ENCODE data around the gene F13A1.

F13A1 gene

GRCh38 chr6:6191476-6191875, 129.0 kb downstream of the F13A1 start:
- DNase-seq, result no peak

GRCh38 chr6:6180684-6181083, 139.8 kb downstream of the F13A1 start:
- no peak for DNase-seq

DNA sequence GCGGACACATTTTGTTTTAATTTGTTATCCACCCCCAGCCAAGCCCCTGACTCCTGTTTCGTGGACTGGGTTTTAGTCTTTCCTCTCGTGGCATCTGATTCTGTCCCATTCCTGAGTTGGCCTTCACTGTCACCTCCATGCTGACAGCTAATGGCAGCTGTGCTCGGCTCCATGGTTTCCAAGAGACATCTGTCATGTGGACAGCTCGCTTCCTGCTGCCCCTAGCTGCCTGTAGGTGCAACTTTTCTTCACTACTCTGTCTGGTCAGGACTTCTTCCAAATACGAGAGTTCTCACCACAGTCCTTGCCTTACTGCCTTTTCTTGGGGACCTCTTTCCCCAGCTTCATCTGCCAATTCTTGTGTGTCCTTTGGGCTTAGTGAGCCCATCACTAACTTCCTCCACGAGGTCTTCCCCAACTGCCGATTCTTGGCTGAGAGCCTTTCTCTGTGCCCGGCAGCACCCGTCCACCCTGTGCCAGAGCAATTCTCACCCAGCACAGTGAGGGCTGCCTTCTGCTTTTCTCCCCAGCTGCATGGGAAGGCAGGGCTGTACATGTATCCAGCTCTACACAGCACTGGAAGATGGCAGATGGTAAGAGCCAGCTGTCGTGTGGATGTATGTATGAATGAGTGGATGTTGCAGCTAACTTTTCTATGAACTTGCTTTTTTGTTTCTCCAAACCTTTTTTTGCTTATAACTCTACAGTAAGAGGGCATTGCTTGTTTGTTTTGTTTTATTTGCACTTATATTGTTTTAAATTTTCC, 140.4 kb downstream of the F13A1 start:
- no peak for DNase-seq

DNA sequence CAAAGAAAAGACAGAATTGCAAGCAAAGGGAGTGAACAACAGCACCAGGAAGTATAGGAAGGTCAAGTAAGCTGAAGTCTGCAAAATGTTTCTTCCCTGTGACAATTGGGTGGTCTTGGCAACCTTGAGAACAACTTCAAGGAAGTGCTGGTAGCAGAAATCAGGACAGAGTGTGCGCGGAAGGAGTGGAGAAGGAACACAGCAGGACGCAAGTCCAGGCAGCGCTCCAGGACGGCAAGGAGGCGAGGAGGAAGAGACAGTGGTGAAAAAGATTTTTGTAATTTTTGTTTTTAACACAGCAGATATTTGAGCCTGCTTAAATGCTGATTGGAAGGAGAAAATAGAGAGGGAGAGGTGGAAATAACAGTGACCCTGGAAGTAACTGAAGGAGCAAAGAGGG, 141.7 kb downstream of the F13A1 start:
- DNase-seq, result no peak

DNA sequence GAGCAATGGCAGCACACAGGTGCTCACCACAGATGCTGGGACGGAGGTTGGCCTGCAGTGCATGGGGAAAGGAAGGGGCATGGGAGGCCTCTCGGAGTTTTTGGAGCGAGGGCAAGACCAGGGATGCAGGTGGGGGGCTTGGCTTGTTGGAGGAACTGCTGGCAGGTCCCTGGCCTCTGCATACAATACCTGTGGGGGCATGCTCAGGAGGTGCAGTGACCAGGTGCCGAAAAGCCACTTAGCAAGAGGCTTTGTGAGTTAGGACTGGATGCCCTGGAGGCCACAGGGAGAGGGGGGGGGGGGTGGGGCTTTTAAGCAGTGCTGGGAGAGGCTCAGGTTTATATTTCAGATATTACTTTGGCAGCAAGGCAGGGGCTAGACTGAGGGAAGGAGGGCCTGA, 142.7 kb downstream of the F13A1 start:
- no peak for DNase-seq

DNA sequence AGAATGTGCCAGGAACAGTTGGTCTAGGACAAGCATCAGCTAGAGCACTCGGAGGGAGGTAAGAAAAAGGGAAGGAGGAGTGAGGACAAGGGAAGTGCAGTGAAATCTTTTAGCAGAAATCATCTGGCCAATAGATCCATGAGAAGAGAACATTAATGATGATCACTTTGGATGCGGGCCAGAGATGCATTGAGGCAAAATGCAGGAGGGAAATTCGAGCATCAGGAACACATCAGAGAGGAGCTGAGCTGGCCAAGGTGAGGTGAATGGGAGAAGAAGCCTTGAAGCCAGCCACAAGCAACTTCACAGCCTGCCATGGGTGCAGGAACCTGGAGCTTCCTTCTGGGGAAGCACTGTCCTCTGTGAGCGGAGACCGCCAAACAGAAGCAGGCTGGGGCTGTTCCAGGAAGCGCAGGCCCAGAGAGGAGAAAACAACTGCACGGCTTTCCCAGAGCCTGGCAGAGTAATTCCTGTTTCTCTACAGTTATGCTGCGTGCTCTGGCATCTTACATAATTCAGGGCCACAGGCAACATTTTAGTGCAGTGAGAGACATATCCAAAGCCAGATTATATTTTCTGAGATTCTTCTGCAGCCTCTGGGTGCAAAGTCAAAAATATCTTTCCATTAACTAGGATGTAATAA, 143.8 kb downstream of the F13A1 start:
- no peak for DNase-seq

DNA sequence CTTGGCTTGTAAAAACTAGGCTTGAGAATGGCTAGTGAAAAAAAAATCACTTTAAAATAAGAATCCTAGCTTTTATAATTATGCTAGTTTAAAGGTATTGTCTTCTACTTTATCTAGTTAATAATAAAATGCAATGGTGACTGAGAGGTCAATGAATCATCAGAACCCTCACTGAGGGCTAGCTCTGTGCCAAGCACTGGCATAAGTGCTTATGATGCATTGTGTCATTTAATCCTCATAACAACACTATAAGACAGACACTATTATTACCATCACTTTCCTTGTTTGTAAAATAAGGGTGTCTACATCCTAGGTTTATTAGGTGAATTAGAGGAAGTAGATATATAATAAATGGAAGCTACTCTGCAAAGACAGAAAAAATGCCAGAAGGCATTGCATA, 144.3 kb downstream of the F13A1 start:
- no peak for DNase-seq

DNA sequence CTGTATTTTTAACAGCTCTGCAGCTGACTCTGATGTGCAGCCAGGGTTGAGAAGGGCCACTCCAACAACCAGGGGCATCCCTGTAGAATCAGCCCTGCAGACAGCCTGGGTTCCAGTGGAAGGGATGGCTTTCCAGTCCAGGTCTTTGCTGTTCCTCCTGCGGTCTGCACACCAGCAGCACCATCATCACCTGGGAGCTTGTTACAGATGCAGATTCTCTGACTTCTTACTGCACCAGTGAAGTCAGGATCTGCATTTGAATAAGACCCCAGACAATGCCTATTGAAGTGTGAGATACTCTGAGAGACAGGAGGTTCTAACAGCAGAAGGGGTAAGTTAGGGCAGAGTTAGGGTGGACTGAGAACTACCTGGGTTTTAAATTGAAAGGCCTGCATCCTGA, 151.3 kb downstream of the F13A1 start:
- no peak for DNase-seq

- DNase-seq, result no peak
Measured at GRCh38 chr6:6166064-6166463, 154.4 kb downstream of the F13A1 start.

GRCh38 chr6:6164367-6164766, 156.1 kb downstream of the F13A1 start:
- no peak for DNase-seq

DNA sequence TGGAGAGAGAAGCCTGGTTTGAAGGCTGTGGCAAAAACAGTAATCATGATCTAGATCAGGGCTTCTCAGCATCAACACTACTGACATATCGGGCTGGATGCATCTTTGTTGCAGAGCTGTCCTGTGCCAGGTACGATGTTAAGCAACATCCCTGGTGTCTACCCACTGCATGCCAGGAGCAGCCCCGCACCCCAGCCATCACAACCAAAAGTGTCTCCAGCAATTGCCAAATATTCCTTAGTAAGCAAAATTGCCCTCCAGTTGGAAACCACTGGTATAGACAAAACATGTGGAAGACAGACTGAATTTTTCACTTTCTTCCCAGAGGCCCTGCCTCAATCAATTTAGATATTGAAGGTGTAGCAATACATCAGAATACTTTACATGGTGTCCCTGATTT, 166.1 kb downstream of the F13A1 start:
- DNase-seq, result no peak

DNA sequence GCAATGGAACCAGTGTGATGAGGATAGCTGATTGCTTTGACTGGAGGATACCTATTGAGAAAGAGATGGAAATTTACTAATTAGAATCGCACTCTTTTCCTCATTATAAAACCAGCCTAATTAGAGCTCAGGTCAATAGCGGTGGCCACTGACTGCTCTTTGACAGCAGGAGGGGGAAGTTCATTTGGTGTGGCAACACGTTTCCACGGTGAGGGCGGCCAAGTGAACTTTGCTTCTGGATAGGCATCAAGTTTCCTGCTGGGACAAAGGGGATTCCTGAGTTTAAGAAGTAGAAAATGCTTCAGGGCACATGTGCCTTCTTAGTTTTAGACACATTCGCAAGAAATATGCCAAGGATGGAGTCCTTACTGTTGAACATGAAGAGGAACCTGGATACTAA, 168.4 kb downstream of the F13A1 start:
- no peak for DNase-seq

DNA sequence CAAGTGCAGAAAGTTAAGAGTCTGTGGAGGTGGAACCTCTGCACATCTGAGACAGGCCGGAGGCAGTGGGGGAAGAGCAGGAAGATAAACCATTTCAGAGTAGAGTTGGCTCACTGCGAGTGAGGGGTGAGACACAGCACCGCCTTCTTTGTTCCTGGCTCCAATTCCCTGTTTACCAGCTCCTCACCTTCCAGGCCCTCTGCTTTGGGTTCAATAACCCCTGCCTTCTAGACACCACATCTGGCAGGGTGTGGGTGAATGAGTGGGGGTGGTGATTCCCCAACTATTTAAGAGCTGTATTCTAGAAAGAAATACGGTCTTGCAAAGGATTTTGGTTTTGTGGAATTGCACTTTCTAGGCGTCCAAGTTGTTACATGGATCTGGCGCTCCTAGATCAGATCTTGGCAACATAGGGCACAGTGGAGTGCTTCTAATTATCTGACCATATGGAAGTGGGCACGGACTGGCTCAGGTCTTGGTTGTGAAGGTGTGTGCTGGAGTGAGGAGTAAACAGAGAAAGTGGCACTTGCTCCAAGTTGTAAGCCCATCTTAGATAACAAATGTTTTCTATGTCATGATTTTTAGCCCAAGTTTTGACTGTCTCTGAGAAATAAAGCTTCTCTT, 172.2 kb downstream of the F13A1 start:
- DNase-seq, result no peak

GRCh38 chr6:6131492-6132109, 188.9 kb downstream of the F13A1 start:
- DNase-seq, result no peak

GRCh38 chr6:6125495-6125894, 195.0 kb downstream of the F13A1 start:
- no peak for DNase-seq

- no peak for DNase-seq
Measured at GRCh38 chr6:6123803-6124202, 196.7 kb downstream of the F13A1 start.

GRCh38 chr6:6121943-6122342, 198.5 kb downstream of the F13A1 start:
- no peak for DNase-seq

- DNase-seq, result no peak
Measured at GRCh38 chr6:6105472-6106036, 214.9 kb downstream of the F13A1 start.
